HepG2 (cell line): ENCODE data around the gene UCN2. TPM values are rescaled to one million over a fixed set of nuclear protein-coding genes. Genes with fewer than 3 reads are reported as not detected.
A peak's percentile ranks its signal among the peaks of the same experiment; 100 is the strongest.

Experiments used
- ARNTL ChIP-seq: sonication (generic); formaldehyde crosslinking; IDR thresholded peaks from 2 replicates; pipeline ENCODE4 v1.4.0; 2020; ENCODE audit warnings: mild to moderate bottlenecking, missing genetic modification reagents
- BRF2 ChIP-seq: sonication (generic); formaldehyde crosslinking; IDR thresholded peaks from 2 replicates; pipeline ENCODE4 v1.8.1; 2022; ENCODE audit warnings: mild to moderate bottlenecking, missing genetic modification reagents
- HDAC6 ChIP-seq: fragments of 200-600 bp; sonication (generic); IDR thresholded peaks from 2 replicates; pipeline ENCODE4 v1.7.0; 2017; ENCODE audit warnings: mild to moderate bottlenecking, antibody characterized with exemption, low read length, low read depth
- MLXIP ChIP-seq: sonication (generic); formaldehyde crosslinking; IDR thresholded peaks from 2 replicates; pipeline ENCODE4 v1.9.0; 2021; ENCODE audit warnings: missing genetic modification reagents, borderline replicate concordance
- NFKB2 ChIP-seq: sonication (generic); formaldehyde crosslinking; IDR thresholded peaks from 2 replicates; pipeline ENCODE4 v1.4.0; 2020; ENCODE audit warnings: missing genetic modification reagents, borderline replicate concordance
- NFRKB ChIP-seq: fragments of 450-650 bp; IDR thresholded peaks from 2 replicates; pipeline ENCODE4 v1.6.1; 2017
- RFX5 ChIP-seq: IDR thresholded peaks from 2 replicates; pipeline ENCODE4 v1.6.1; 2011; ENCODE audit warnings: low read depth, low read length, improper control_type of control experiment
- RXRA ChIP-seq: sonication (generic); formaldehyde crosslinking; IDR thresholded peaks from 2 replicates; pipeline ENCODE4 v1.5.1; 2020; ENCODE audit warnings: missing genetic modification reagents
- SRSF1 ChIP-seq: fragments of 200-400 bp; formaldehyde crosslinking; optimal IDR thresholded peaks from 2 replicates; pipeline ENCODE3; 2017; ENCODE audit warnings: mild to moderate bottlenecking, low read depth, low read length, moderate library complexity
- SYNCRIP ChIP-seq: fragments of 200-400 bp; formaldehyde crosslinking; IDR thresholded peaks from 2 replicates; pipeline ENCODE4 v1.6.1; 2018; ENCODE audit warnings: mild to moderate bottlenecking, low read depth, low read length; ENCODE audit not compliant: insufficient read depth
- ZBTB7B ChIP-seq: sonication (generic); formaldehyde crosslinking; IDR thresholded peaks from 2 replicates; pipeline ENCODE4 v1.4.0; 2020; ENCODE audit warnings: missing genetic modification reagents
- ZNF33A ChIP-seq: sonication (generic); formaldehyde crosslinking; IDR thresholded peaks from 2 replicates; pipeline ENCODE4 v1.5.1; 2020; ENCODE audit warnings: missing genetic modification reagents, mild to moderate bottlenecking, moderate library complexity, borderline replicate concordance
- ZNF432 ChIP-seq: sonication (generic); formaldehyde crosslinking; IDR thresholded peaks from 2 replicates; pipeline ENCODE4 v1.5.0; 2020; ENCODE audit warnings: missing genetic modification reagents, mild to moderate bottlenecking, borderline replicate concordance
- ZNF589 ChIP-seq: sonication (generic); formaldehyde crosslinking; conservative IDR thresholded peaks from 2 replicates; pipeline ENCODE4 v1.8.0; 2022; ENCODE audit warnings: mild to moderate bottlenecking, moderate library complexity, missing genetic modification reagents
- ZNF724P ChIP-seq: sonication (generic); formaldehyde crosslinking; IDR thresholded peaks from 2 replicates; pipeline ENCODE4 v1.8.0; 2022; ENCODE audit warnings: missing genetic modification reagents, borderline replicate concordance
- ZNF773 ChIP-seq: sonication (generic); formaldehyde crosslinking; IDR thresholded peaks from 2 replicates; pipeline ENCODE4 v1.4.0; 2020; ENCODE audit warnings: missing genetic modification reagents, borderline replicate concordance
- ZNF891 ChIP-seq: sonication (generic); formaldehyde crosslinking; IDR thresholded peaks from 2 replicates; pipeline ENCODE4 v1.5.0; 2020; ENCODE audit warnings: mild to moderate bottlenecking, missing genetic modification reagents
- ZSCAN30 ChIP-seq: sonication (generic); formaldehyde crosslinking; IDR thresholded peaks from 2 replicates; pipeline ENCODE4 v1.5.0; 2020; ENCODE audit warnings: mild to moderate bottlenecking, missing genetic modification reagents
- polyA plus RNA-seq, 8 experiments: library from polyadenylated mRNA; depleted of rRNA in 3 of 8; stranded (reverse) in 7 of 8; unstranded in 1 of 8; fragments of >200 nt; fragmentation: Illumina TruSeq in 4 of 8; extraction: Trizol in 4 of 8; gene quantifications; 2 replicates each; pipeline versions ENCODE4 v1.2.1 to v1.2.3, GENCODE V29; 2011 to 2016; ENCODE audit warnings: low read depth in 4 of 8, missing spikeins in 1 of 8, mixed read lengths in 1 of 8; ENCODE audit not compliant: insufficient read depth in 1 of 8
- total RNA-seq, 5 experiments: library from RNA; depleted of rRNA; stranded (reverse); fragments of >200 nt; fragmentation: Illumina TruSeq; extraction: Trizol; gene quantifications; 2 replicates each; pipeline ENCODE4 v1.2.3, GENCODE V29; 2016; ENCODE audit warnings: low read depth in 1 of 5
- TF ChIP-seq, protein P1 (sequence below): sonication (generic); formaldehyde crosslinking; IDR thresholded peaks from 2 replicates; pipeline ENCODE4 v1.4.0; 2020; ENCODE audit warnings: low read depth, mild to moderate bottlenecking, missing genetic modification reagents
- TF ChIP-seq, protein P2 (sequence below): sonication (generic); formaldehyde crosslinking; IDR thresholded peaks from 2 replicates; pipeline ENCODE4 v1.5.0; 2020; ENCODE audit warnings: mild to moderate bottlenecking, missing genetic modification reagents, moderate library complexity

Gene UCN2
- total and polyA plus RNA-seq, 2 of the 13 experiments (the other 11 are each of a cell fraction or from before 2014, with no cell fraction given): 0.07 to 1.5 TPM

- TF ChIP-seq SRSF1 (no peak), BRF2 (CRISPR knock-in tag) (no peak), ZNF724P (CRISPR knock-in tag) (peak; percentile 55; the same call in 1 of the 2 replicates), NFKB2 (no peak), ZNF773 (CRISPR knock-in tag) (no peak; the same call in 1 of the 2 replicates), ZNF432 (CRISPR knock-in tag) (no peak), RXRA (CRISPR knock-in tag) (peak; percentile 62; the same call in 1 of the 2 replicates), ZBTB7B (CRISPR knock-in tag) (peak; percentile 95), NFRKB (no peak), ZNF33A (CRISPR knock-in tag) (no peak), SYNCRIP (no peak), ZNF589 (peak; percentile 64; the same call in 1 of the 2 replicates), ZNF891 (no peak), RFX5 (no peak), ZSCAN30 (CRISPR knock-in tag) (no peak), HDAC6 (no peak), MLXIP (CRISPR knock-in tag) (no peak), ARNTL (CRISPR knock-in tag) (peak; percentile 88)
- TF ChIP-seq, protein P1, sequence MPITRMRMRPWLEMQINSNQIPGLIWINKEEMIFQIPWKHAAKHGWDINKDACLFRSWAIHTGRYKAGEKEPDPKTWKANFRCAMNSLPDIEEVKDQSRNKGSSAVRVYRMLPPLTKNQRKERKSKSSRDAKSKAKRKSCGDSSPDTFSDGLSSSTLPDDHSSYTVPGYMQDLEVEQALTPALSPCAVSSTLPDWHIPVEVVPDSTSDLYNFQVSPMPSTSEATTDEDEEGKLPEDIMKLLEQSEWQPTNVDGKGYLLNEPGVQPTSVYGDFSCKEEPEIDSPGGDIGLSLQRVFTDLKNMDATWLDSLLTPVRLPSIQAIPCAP (CRISPR knock-in tag): no peak
- TF ChIP-seq, protein P2, sequence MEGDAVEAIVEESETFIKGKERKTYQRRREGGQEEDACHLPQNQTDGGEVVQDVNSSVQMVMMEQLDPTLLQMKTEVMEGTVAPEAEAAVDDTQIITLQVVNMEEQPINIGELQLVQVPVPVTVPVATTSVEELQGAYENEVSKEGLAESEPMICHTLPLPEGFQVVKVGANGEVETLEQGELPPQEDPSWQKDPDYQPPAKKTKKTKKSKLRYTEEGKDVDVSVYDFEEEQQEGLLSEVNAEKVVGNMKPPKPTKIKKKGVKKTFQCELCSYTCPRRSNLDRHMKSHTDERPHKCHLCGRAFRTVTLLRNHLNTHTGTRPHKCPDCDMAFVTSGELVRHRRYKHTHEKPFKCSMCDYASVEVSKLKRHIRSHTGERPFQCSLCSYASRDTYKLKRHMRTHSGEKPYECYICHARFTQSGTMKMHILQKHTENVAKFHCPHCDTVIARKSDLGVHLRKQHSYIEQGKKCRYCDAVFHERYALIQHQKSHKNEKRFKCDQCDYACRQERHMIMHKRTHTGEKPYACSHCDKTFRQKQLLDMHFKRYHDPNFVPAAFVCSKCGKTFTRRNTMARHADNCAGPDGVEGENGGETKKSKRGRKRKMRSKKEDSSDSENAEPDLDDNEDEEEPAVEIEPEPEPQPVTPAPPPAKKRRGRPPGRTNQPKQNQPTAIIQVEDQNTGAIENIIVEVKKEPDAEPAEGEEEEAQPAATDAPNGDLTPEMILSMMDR: peak; percentile 55
These were observed 6.6 kb downstream of the UCN2 start, which contains the start of gene PFKFB4 (continued) for GRCh38 chr3:48556796-48557626.
